ENCODE data around the gene GPR108.
A peak's percentile ranks its signal among the peaks of the same experiment; 100 is the strongest.

GPR108 gene

GRCh38 chr19:6724631-6725492 lies 12.5 kb downstream of the GPR108 start:
- peak in 2 of 10 donors; percentile 53 to 57 for DNase-seq
- intact Hi-C loops (cut with DNase I), result no loop called here

GRCh38 chr19:6723738-6724137 lies 13.6 kb downstream of the GPR108 start:
- DNase-seq, result peak in 2 of 10 donors; percentile 2 to 39
- intact Hi-C loops (cut with DNase I), result no loop called here

DNA sequence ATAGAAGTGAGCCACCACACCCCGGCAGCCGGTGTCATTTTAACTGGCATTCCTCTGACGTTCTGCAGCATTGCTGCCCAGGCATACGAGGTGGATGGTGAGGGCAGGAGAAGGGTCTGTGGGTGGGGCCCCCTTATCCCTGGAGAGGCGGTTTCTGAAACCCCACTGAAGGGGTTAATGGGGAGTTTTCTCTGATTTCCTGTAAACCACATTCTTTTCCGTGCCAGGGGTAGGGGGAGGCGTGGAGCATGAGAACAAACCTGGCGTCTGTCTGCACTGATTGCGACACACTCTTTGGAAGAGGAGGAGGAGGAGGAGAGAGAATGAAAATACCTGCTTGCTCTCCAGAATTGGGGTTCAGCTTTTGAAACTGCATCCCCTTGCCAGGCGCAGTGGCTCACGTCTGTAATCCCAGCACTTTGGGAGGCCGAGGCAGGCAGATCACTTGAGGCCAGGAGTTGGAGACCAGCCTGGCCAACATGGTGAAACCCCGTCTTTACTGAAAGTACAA lies 14.2 kb downstream of the GPR108 start:
- DNase-seq, result peak in 3 of 10 donors; percentile 13 to 72 (median 35)
- intact Hi-C loops (cut with DNase I), result no loop called here

DNA sequence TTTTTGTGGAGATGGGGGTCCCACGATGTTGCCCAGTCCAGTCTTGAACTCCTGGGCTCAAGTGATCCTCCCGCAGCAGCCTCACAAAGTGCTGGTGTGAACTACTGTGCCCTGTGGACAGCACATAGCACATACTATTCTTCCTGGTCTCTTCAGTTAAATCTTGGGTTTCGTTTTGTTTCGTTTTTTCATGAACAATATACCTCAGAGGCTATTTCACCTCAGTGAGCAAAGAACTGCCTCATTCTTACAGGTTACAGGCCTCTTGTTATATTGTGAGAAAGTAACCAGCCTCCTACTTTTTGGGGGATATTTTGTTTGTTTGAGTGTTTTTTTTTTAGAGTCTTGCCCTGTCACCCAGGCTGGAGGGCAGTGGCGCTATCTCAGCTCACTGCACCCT lies 15.6 kb downstream of the GPR108 start:
- intact Hi-C loops (cut with DNase I), result no loop called here
- DNase-seq, result peak in 2 of 10 donors; percentile 22 to 28

GRCh38 chr19:6721138-6721474 lies 16.3 kb downstream of the GPR108 start:
- DNase-seq, result no peak
- intact Hi-C loops (cut with DNase I), result no loop called here

DNA sequence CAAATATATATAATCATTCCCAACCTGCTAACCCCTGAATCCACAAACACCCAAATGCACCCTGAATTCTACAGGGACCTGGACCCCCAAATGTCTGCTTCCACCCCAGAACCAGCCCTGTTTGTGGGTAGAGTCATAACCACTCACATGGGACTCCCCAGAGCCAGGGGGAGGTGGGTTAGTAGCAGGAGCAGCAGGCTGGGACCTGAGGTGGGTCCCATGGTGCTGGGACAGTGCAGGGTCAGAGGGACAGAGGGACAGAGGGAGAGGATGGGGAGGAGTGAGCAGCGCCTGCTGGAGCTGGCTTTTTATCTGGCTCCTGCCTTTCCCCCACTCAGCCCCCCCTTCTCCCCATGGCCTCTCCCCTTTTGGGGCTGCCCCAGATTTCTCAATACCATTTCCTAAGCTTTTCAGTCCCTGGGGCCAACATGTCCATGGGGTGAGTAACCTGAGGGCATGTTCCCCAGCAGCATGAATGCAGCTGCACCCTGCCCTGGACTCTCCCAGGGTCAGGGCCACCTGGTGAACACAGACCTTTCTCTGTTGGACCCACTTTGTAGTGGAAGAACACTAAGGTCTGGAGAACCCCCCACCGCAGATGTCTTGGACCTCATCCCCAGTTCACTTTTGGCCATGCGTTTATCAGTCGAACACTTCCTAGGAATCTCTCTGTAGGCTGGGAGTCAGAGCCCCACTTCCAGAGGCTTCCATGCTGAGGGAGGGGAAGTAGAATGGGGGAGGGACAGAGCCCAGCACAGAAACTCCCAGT lies 16.8 kb downstream of the GPR108 start, which contains the start of gene C3:
C3 (minus strand) TSS at position 282 of the 769 bp plus-strand sequence; CDS start at position 221, 61 bp downstream.
- intact Hi-C loops (cut with DNase I), result no loop called here
- DNase-seq, result peak in 3 of 10 donors; percentile 24 to 81 (median 65)

DNA sequence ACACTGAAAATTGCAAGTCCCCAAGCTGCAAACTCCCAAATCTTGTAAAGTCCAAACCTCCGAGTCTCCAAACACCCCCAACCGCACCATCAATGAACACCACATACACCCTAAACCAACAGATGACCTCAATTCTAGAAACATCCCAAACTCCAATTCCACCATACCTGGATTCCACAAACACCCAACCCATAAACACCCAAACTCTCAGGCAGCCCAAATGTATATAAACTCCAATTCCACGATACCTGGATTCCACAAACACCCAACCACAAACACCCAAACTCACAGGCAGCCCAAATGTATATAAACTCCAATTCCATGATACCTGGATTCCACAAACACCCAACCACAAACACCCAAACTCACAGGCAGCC lies 17.4 kb downstream of the GPR108 start:
- peak in 1 of 10 donors; percentile 8 for DNase-seq
- intact Hi-C loops (cut with DNase I), result no loop called here

DNA sequence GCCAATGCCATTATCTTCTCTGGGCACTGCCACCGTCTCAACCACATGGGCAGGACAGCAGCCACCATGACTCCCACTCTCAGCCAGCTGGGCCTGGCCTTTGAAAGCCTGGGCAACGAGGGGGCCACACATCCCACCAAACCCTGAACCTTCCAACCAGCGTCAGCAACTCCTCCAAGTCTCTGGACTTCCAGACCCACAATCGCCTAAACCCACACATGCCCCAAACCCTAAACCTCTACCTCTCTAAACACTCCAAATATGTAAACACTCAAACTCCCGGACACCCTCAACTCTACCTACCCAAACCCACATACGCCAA lies 17.9 kb downstream of the GPR108 start:
- intact Hi-C loops (cut with DNase I), result no loop called here
- DNase-seq, result peak in 1 of 10 donors; percentile 72

DNA sequence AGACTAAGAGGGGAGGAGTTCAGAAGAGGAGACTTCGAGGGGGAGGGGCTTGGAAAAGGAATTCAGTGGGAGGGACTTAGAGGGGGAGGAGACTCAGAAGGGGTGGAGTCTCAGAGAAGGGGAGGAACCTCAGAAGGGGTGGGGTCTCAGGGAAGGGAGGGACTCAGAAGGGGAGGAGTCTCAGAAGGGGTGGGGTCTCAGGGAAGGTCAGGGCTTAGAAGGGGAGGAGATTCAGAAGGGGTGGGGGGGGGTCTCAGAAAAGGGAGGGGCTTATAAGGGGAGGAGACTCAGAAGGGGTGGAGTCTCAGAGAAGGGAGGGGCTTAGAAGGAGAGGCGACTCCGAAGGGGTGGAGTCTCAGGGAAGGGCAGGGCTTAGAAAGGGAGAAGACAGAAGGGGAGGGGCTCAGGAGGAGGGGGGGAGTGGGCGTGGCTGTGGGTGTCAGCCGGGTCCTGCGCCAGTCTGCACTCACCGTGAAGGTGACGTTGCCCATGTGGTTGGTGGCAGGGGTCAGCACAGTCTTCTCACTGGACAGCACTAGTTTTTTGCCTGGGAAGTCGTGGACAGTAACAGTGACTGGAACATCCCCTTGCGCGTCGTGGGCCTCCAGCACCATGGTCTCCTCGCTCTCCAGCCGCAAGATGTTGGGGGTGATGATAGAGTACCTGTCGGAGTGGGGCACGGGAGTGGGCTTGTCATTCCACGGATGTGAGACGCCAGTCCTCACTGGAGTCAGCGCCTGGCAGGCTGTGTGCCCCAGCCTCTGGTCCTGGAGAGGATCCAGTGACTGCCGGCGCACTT lies 18.4 kb downstream of the GPR108 start:
- intact Hi-C loops (cut with DNase I), result no loop called here
- peak in 5 of 10 donors; percentile 11 to 85 (median 31) for DNase-seq

DNA sequence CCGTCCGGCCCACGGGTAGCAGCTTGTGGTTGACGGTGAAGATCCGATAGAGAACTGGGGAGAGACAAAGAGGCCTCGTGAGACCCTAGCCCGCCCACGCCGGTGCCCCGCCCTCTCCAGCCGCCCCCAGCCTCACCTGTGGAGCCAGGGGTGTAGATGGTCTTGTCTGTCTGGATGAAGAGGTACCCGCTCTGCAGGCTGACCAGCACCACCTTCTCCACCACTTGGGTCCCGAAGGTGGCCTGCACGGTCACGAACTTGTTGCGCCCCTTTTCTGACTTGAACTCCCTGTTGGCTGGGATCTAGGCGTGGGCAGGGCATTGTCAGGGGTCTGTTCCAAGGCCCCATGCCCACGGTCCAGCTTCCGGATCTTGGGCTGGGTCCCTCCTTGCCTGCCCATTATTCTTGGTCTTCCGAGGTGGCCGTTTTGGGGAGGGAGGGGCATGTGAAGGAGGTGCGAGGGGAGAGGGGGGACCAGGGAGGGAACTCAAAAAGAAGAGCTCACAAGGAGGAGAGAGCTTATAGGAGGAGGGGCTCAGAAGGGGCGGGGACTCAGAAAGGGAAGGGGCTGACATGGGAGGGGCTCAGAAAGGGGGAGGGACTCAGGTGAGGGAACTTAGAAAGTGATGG lies 19.2 kb downstream of the GPR108 start:
- DNase-seq, result peak in 2 of 10 donors; percentile 39 to 52
- intact Hi-C loops (cut with DNase I), result no loop called here

DNA sequence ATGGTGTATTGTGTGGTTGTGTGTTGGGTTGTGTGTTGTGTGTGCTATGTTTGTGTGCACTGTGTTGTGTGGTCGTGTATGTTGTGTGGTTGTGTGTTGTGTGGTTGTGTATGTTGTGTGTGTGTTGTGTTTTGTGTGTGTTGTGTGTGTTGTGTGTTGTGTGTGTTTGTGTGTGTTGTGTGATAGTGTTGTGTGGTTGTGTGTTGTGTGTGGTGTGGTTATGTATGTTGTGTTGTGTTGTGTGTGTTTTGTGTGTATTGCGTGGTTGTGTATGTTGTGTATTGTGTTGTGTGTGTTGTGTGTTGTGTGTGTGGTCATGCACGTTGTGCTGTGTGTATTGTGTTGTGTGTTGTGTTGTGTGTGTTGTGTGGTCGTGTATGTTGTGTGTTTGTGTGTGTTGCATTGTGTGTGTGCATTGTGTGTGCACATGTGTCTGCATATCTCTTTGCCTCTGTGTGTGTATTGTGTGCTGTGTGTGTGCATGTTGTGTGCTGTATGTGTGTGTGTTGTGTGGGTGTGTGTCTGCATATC lies 19.9 kb downstream of the GPR108 start:
- intact Hi-C loops (cut with DNase I), result no loop called here
- DNase-seq, result no peak

GRCh38 chr19:6717036-6717435 lies 20.3 kb downstream of the GPR108 start:
- intact Hi-C loops (cut with DNase I), result no loop called here
- DNase-seq, result peak in 3 of 10 donors; percentile 10 to 30 (median 22)

- intact Hi-C loops (cut with DNase I), result no loop called here
- no peak for DNase-seq
Measured at GRCh38 chr19:6716610-6716970, 20.8 kb downstream of the GPR108 start.

DNA sequence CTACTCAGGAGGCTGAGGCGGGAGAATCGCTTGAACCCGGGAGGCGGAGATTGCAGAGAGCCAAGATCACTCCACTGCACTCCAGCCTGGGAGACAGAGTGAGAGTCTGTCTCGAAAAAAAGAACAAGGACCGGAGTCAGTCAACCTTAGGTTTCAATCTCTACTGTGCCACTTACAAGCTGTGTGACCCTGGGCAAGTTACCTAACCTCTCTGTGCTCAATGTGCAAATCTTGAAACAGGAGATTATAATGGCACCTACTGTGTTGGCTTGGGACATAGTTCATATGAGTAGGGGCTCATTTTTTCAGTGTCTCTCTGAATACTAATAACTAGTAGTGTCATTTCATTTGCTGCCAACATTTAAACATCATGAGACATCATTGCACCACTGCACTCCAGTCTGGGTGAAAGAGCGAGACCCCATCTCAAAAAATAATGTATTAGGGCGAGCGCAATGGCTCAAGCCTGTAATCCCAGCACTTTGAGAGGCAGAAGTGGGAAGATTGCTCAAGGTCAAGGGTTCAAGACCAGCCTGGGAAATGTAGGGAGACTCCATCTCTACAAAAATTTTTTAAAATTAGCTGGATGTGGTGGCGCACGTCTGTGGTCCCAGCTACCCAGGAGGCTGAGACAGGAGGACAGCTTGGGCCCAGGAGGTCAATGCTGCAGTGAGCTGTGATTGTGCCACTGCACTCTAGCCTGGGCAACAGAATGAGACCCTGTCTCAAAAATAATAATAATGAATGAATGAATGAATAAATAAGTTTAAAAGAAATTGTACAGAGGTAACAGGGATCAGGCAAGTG lies 22.4 kb downstream of the GPR108 start:
- intact Hi-C loops (cut with DNase I), result no loop called here
- DNase-seq, result peak in 2 of 10 donors; percentile 0 to 3

DNA sequence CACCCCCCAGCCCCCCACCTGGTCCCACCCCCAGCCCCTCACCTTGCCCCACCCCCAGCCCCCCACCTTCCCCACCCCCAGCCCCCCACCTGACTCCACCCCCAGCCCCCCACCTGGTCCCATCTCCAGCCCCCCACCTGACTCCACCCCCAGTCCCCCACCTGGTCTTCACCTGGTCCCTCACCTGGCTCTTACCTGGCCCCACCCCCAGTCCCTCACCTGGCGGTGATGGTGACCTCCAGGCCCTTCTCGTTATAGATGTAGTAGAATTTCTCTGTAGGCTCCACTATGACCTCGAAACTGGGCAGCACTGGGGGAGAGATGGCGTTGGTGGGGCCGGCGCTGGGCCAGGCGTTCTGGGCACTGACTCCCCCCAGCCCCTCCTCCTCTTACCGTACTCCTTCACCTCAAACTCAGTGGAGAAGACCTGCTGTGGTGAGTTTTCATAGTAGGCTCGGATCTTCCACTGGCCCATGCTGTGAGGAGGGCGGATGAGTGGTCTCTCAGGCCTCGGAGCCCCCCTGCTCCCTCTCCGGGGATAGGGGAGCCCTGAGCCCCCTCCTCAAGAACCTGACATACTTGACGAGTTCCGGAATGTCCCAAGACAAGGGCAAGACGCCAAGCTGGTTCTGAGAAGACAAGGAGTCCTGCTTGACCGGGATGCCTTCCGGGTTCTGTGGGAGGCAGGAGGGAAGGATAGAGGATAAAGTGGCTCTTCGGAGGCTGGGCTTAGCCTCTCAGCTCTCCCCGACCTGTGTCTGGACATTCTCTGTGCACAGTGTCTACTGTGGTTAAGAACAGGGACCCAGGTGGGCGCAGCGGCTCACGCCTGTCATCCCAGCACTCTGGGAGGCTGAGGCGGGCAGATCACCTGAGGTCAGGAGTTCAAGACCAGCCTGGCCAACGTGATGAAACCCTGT lies 23.3 kb downstream of the GPR108 start:
- intact Hi-C loops (cut with DNase I), result no loop called here
- peak in 3 of 10 donors; percentile 23 to 67 (median 39) for DNase-seq

DNA sequence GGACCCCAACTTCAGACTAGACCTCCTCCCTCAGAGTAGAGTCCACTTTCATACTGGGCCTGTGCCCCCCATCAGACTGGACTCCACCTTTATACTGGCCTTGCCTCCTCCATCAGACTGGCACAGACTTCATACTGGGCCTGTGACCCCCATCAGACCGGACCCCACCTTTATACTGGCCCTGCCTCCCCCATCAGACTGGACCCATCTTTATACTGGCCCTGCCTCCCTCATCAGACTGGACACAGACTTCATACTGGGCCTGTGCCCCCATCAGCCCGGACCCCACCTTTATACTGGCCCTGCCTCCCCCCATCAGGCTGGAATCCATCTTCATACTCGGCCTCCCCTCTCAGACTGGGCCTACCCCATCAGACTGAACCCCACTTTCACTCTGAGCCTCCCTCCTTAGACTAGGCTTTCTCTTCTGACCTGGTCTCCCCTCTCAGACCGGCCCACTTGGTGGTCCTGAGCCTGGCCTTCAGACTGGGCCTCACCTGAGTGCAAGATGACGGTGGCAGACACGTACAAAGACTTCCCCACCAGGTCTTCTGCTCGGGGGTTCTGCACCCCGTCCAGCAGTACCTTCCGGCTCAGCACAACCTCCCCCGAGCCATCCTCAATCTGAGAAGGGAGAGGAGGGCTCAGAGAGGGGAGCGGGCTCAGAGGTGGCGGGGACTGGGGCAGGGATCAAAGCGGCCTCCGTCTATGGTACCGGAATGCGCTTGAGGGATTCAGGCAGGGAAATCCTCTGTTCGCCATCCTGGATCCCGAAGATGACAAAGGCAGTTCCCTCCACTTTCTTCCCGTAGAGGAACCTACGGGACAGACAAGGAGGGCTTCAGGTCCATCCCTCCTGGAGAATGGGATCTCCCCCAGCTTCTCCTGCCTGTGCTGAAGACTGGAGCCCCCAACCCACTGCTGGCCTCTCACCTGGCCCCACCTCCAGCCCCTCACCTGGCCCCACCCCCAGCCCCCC lies 24.4 kb downstream of the GPR108 start:
- peak in 2 of 10 donors; percentile 49 to 61 for DNase-seq
- intact Hi-C loops (cut with DNase I), result no loop called here

GRCh38 chr19:6712231-6712630 lies 25.1 kb downstream of the GPR108 start:
- DNase-seq, result peak in 2 of 10 donors; percentile 33 to 52
- intact Hi-C loops (cut with DNase I), result no loop called here

Measured in posterior cingulate gyrus (tissue), 11 donors.